ENCODE results near the gene FUCA2. TPM values are rescaled to one million over a fixed set of nuclear protein-coding genes. Genes with fewer than 3 reads are reported as not detected.

FUCA2 gene
- total RNA-seq, 1 donor from 2014 or later: 35.3 TPM

- Histone ChIP-seq H3K36me3 (ENCODE audit: control insufficient read depth, insufficient read depth, low read length) (no peaks in the 10 kb centered on the region), H3K27me3 (ENCODE audit: control insufficient read depth, insufficient read depth, low read length) (no peaks in the 10 kb centered on the region), H3K4me3 (ENCODE audit: low read depth, low read length) (no peak overlapping the region)
- no peak for FAIRE-seq
- TF ChIP-seq, protein P1, sequence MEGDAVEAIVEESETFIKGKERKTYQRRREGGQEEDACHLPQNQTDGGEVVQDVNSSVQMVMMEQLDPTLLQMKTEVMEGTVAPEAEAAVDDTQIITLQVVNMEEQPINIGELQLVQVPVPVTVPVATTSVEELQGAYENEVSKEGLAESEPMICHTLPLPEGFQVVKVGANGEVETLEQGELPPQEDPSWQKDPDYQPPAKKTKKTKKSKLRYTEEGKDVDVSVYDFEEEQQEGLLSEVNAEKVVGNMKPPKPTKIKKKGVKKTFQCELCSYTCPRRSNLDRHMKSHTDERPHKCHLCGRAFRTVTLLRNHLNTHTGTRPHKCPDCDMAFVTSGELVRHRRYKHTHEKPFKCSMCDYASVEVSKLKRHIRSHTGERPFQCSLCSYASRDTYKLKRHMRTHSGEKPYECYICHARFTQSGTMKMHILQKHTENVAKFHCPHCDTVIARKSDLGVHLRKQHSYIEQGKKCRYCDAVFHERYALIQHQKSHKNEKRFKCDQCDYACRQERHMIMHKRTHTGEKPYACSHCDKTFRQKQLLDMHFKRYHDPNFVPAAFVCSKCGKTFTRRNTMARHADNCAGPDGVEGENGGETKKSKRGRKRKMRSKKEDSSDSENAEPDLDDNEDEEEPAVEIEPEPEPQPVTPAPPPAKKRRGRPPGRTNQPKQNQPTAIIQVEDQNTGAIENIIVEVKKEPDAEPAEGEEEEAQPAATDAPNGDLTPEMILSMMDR (IDR thresholded peaks at IDR 0.05; ENCODE audit: insufficient read depth, low read length, severe bottlenecking): no peak
- DNase-seq (ENCODE audit: low read depth): no peak
Measured at GRCh38 chr6:143540192-143540591, 28.7 kb upstream of the FUCA2 start.

DNA sequence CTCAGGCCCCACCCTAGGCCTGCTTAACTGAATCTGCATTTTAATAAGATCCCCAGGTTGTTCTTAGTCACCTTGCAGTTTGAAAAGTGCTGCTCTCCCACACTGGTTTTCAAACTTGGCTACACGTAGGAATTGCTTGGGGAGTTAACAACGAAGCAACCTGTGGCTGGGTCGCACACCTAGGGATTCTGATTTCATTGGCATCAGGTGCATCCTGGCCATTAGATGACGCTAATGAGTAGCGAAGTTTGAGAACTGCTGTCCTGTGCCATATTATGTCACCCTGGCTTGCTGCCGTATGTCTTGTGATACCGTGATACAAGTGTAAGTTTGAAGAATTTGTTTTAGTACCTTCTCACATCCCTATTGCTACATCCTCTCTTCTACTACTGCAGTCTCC lies 28.2 kb upstream of the FUCA2 start:
- FAIRE-seq: no peak
- H3K36me3 ChIP-seq (ENCODE audit: control insufficient read depth, insufficient read depth, low read length): no peaks in the 10 kb centered on the region
- H3K4me3 ChIP-seq (ENCODE audit: low read depth, low read length): no peak overlapping the region
- TF ChIP-seq, protein P1 (IDR thresholded peaks at IDR 0.05; ENCODE audit: insufficient read depth, low read length, severe bottlenecking): no peak
- no peak for DNase-seq (ENCODE audit: low read depth)
- H3K27me3 ChIP-seq (ENCODE audit: control insufficient read depth, insufficient read depth, low read length): no peaks in the 10 kb centered on the region

- FAIRE-seq (no peak), DNase-seq (ENCODE audit: low read depth) (no peak)
- Histone ChIP-seq H3K27me3 (ENCODE audit: control insufficient read depth, insufficient read depth, low read length) (no peaks in the 10 kb centered on the region), H3K4me3 (ENCODE audit: low read depth, low read length) (no peak overlapping the region), H3K36me3 (ENCODE audit: control insufficient read depth, insufficient read depth, low read length) (no peaks in the 10 kb centered on the region)
- TF ChIP-seq, protein P1 (IDR thresholded peaks at IDR 0.05; ENCODE audit: insufficient read depth, low read length, severe bottlenecking): no peak
Measured at GRCh38 chr6:143539106-143539505, 27.6 kb upstream of the FUCA2 start.

- no peaks in the 10 kb centered on the region for H3K27me3 ChIP-seq (ENCODE audit: control insufficient read depth, insufficient read depth, low read length)
Measured at GRCh38 chr6:143538374-143538773, 26.9 kb upstream of the FUCA2 start.

DNA sequence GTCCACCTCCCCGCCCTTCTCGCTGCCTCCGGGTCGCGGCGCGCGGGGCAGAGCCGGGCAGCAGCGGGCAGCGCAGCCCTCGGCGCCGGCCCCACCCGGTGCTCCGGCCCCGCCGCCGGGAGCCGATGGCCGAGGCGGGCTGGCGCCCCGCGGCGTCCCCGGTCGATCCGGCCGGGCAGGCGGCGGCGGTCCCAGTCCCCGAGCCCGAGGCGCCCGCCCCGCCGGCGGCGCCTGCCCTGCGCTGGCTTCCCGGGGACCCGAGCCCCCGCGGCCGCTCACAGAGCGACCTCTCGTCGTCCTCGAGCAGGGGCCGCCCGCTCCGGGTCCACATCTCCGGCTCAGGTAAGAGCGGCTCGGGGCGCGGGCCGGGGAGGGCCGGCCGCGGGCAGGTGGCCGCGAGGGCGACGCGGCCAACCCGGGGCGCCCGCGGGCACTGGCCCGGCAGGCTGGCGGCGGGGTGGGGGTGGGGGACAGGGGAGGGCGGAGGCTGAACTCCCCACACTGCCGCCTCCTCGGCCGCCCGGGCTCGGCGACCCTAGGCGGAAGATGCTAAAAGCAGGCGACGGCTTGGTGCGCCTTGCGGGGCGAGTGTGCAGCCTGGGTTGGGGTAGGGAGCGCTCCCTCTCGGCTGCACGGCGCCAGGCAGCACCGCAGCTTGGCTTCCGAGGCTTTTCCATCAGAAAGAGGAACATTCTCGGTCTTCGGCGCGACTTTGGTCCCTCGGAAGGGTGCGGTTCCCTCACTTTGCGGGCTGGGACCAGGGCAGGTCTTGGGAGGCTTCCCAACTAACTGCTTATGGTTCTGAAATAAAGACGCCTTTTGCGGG lies 25.6 kb upstream of the FUCA2 start:
- no peak for FAIRE-seq
- TF ChIP-seq, protein P1 (IDR thresholded peaks at IDR 0.05; ENCODE audit: insufficient read depth, low read length, severe bottlenecking): peak; percentile 69
- Histone ChIP-seq H3K27me3 (ENCODE audit: control insufficient read depth, insufficient read depth, low read length) (no peaks in the 10 kb centered on the region), H3K36me3 (ENCODE audit: control insufficient read depth, insufficient read depth, low read length) (no peaks in the 10 kb centered on the region), H3K4me3 (ENCODE audit: low read depth, low read length) (peak overlapping the region; percentile 41)
- peak; percentile 40 for DNase-seq (ENCODE audit: low read depth)

More at GRCh38 chr6:143538374-143538773, 26.9 kb upstream of the FUCA2 start:
- TF ChIP-seq, protein P1 (IDR thresholded peaks at IDR 0.05; ENCODE audit: insufficient read depth, low read length, severe bottlenecking): no peak
- FAIRE-seq: no peak
- DNase-seq (ENCODE audit: low read depth): no peak
- Histone ChIP-seq H3K4me3 (ENCODE audit: low read depth, low read length) (no peak overlapping the region), H3K36me3 (ENCODE audit: control insufficient read depth, insufficient read depth, low read length) (no peaks in the 10 kb centered on the region)

Data from bronchial epithelial cell (primary cell).